ENCODE data around the gene LRRN2.

- TF ChIP-seq YY1 (IDR thresholded peaks at IDR 0.05; ENCODE audit: low read depth) (no peak), MAX (IDR thresholded peaks at IDR 0.05) (no peak), TAF1 (IDR thresholded peaks at IDR 0.05; ENCODE audit: low read depth) (no peak), TCF12 (IDR thresholded peaks at IDR 0.05; ENCODE audit: low read depth) (no peak), ZBTB7A (IDR thresholded peaks at IDR 0.05; ENCODE audit: low read depth) (no peak), RAD21 (IDR thresholded peaks at IDR 0.05; ENCODE audit: low read depth) (no peak), REST (IDR thresholded peaks at IDR 0.05; ENCODE audit: low read depth) (no peak)
These were observed 87.1 kb downstream of the LRRN2 start for GRCh38 chr1:204598319-204598969.

Measured in Ishikawa (cell line).